H1 (cell line): ENCODE measurements around the gene APBA3.

Experiments
- BRCA1 ChIP-seq: IDR thresholded peaks from 2 replicates; pipeline ENCODE4 v1.6.1; 2012; ENCODE audit warnings: low read depth, low read length, improper control_type of control experiment
- CHD2 ChIP-seq: IDR thresholded peaks from 2 replicates; pipeline ENCODE4 v1.6.1; 2012; ENCODE audit warnings: low read length, improper control_type of control experiment
- SP2 ChIP-seq: IDR thresholded peaks from 2 replicates; pipeline ENCODE4 v1.6.1; 2012; ENCODE audit warnings: mild to moderate bottlenecking, low read length, inconsistent platforms

DNA sequence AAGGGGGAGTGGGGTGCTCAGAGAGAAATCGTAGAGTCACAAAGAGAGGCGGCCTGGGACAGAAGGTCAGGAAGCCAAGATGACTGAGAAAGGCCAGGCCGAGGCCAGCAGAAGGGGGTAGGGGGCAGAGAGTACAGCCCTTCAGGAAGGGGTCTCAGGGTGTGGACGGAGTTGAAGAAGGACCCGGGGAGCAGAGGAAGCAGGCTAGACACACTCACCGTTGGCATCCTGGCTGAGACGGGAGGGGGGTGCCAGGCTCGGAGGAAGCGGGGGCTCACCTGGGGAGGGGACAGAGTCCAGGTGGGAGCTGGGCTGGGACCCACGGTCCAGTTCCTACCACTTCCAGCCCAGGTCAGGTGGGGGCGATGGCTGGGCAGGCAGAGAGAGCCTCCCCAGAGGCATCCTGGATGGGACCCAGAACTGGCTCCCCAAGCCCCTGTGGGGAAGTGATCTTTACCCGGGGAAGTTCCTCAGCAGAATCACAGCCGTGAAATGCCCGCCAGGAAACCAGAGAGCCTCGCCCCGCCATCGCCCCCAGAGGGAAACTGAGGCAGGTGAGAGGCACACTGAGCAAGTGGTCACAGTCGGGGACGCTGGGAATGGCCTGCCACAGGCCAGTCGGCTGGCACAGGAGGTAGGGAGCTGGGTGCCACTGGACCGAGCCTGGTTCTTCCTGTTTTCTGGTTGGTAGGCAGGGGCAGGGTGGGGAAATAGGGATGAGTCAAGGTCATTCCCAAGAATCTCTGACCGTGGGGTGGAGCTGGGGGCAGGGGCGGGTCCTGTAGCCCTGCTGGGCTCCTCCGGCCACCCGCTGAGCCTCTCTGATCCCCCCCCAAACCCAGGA, 23.3 kb upstream of the APBA3 start:
- TF ChIP-seq CHD2 (no peak), BRCA1 (no peak), SP2 (no peak)
